Upper lobe of right lung (tissue), 1 donor: Measurements from ENCODE around the gene CDK5RAP2. TPM values are rescaled to one million over a fixed set of nuclear protein-coding genes. Genes with fewer than 3 reads are reported as not detected.

ENCODE experiments used
- ATAC-seq: fragments of 200-7000 bp; cut with Tn5 transposase; one replicate; pipeline ENCODE4 v1.9.1; 2020; ENCODE audit warnings: mild to moderate bottlenecking, moderate library complexity
- DNase-seq: peaks from one replicate; pipeline ENCODE4 v3.0.0-alpha.2; 2020
- H3K27ac ChIP-seq: fragments of 200-600 bp; one replicate; pipeline ENCODE4 v1.8.0; 2022
- H3K27me3 ChIP-seq: fragments of 200-600 bp; one replicate; pipeline ENCODE4 v1.8.0; 2022; ENCODE audit warnings: mild to moderate bottlenecking
- H3K36me3 ChIP-seq: fragments of 200-600 bp; one replicate; pipeline ENCODE4 v1.8.0; 2022
- H3K4me1 ChIP-seq: fragments of 200-600 bp; one replicate; pipeline ENCODE4 v1.8.0; 2022
- H3K4me3 ChIP-seq: fragments of 200-600 bp; one replicate; pipeline ENCODE4 v1.8.0; 2022; ENCODE audit warnings: mild to moderate bottlenecking
- H3K9me3 ChIP-seq: fragments of 200-600 bp; one replicate; pipeline ENCODE4 v1.8.0; 2022
- intact Hi-C: fragments of 100-400 bp; cut with DNase I; formaldehyde crosslinking; loops from one replicate; pipeline ENCODE4 v1.11.0; 2022
- total RNA-seq: library from RNA; stranded (reverse); fragmentation: NEBNext Ultra II Directional; extraction: Animal tissue kit (Norgen Biotek cat#: 25700); gene quantifications from one replicate; pipeline ENCODE4 v1.2.1, GENCODE V29; 2021
- TF ChIP-seq, protein P1 (sequence below): fragments of 200-600 bp; IDR thresholded peaks from one replicate; pipeline ENCODE4 v1.8.0; 2022; ENCODE audit warnings: antibody characterized with exemption
- donor health status: DM: no; HTN: yes; CAD: no; lungs with severe emphysema.

Gene CDK5RAP2
- total RNA-seq, 1 donor from 2014 or later = 54.2 TPM

GRCh38 chr9:120360046-120360445 lies 219.9 kb downstream of the CDK5RAP2 start:
- Histone ChIP-seq H3K27me3 (no peaks in the 10 kb centered on the region), H3K4me3 (no peak overlapping the region), H3K9me3 (no peaks in the 10 kb centered on the region), H3K36me3 (no peaks in the 10 kb centered on the region), H3K27ac (no peak overlapping the region), H3K4me1 (no peaks in the 10 kb centered on the region)
- intact Hi-C loops = no loop called here
- TF ChIP-seq, protein P1, sequence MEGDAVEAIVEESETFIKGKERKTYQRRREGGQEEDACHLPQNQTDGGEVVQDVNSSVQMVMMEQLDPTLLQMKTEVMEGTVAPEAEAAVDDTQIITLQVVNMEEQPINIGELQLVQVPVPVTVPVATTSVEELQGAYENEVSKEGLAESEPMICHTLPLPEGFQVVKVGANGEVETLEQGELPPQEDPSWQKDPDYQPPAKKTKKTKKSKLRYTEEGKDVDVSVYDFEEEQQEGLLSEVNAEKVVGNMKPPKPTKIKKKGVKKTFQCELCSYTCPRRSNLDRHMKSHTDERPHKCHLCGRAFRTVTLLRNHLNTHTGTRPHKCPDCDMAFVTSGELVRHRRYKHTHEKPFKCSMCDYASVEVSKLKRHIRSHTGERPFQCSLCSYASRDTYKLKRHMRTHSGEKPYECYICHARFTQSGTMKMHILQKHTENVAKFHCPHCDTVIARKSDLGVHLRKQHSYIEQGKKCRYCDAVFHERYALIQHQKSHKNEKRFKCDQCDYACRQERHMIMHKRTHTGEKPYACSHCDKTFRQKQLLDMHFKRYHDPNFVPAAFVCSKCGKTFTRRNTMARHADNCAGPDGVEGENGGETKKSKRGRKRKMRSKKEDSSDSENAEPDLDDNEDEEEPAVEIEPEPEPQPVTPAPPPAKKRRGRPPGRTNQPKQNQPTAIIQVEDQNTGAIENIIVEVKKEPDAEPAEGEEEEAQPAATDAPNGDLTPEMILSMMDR = no peak
- DNase-seq (no peak), ATAC-seq (no peak)

DNA sequence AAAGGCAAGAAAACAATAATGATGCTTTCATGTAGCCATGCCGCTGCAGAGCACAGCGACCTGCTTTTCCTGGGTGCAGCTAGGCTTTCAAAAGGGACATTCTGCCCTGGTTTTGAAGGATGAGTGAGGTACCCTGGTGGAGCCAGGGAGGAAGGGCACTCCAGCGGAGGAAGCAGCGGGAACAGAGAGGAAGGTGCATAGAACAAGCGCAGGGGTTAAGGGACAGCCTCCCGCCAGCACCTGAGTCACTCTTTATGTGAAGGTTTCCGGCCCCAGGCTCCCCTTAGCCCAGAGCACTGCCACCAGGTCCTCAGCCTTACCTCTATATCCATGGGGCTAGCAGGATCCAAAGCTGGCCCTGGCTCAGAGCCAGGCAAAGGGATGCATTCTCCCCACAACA lies 221.1 kb downstream of the CDK5RAP2 start:
- intact Hi-C loops = no loop called here
- H3K4me1 ChIP-seq = no peaks in the 10 kb centered on the region
- no peaks in the 10 kb centered on the region for H3K36me3 ChIP-seq
- ATAC-seq (peak; percentile 15), DNase-seq (no peak)
- H3K4me3 ChIP-seq = no peak overlapping the region
- TF ChIP-seq, protein P1 = no peak
- no peak overlapping the region for H3K27ac ChIP-seq
- no peaks in the 10 kb centered on the region for H3K9me3 ChIP-seq
- no peaks in the 10 kb centered on the region for H3K27me3 ChIP-seq

DNA sequence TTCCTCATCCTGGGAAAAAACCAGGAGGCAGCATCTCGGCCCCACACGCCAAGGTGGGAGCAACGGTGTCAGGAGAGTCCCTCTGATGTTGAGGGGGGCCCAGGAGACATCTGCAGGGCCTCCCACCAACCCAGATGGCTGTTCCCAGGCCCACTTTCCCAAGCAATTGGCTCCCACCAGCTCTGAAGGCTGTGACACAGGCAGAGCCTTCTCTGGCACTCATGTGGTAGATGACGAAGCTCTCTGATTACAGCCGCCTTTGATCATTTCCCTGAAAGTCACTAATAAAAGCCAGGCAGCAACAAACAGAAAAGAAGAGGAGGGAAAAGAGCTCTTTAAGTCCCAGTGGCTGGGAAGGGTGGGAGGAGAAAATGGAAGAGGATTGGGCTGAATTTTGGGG lies 226.5 kb downstream of the CDK5RAP2 start:
- intact Hi-C loops = no loop called here
- DNase-seq = no peak
- no peaks in the 10 kb centered on the region for H3K4me1 ChIP-seq

GRCh38 chr9:120351106-120351505 lies 228.9 kb downstream of the CDK5RAP2 start:
- no peak for DNase-seq
- H3K4me3 ChIP-seq = no peak overlapping the region
- intact Hi-C loops = no loop called here
- TF ChIP-seq, protein P1 = no peak
- no peaks in the 10 kb centered on the region for H3K4me1 ChIP-seq
- no peaks in the 10 kb centered on the region for H3K36me3 ChIP-seq
- H3K27me3 ChIP-seq = no peaks in the 10 kb centered on the region
- no peak overlapping the region for H3K27ac ChIP-seq
- no peak for ATAC-seq
- H3K9me3 ChIP-seq = no peaks in the 10 kb centered on the region

More for the DNA sequence above, 226.5 kb downstream of the CDK5RAP2 start:
- Histone ChIP-seq H3K27ac (no peak overlapping the region), H3K9me3 (no peaks in the 10 kb centered on the region), H3K27me3 (no peaks in the 10 kb centered on the region), H3K4me3 (no peak overlapping the region), H3K36me3 (no peaks in the 10 kb centered on the region)
- TF ChIP-seq, protein P1 = no peak
- no peak for ATAC-seq

- Histone ChIP-seq H3K36me3 (no peaks in the 10 kb centered on the region), H3K27me3 (no peaks in the 10 kb centered on the region), H3K27ac (no peak overlapping the region), H3K9me3 (no peaks in the 10 kb centered on the region), H3K4me3 (no peak overlapping the region), H3K4me1 (no peaks in the 10 kb centered on the region)
- TF ChIP-seq, protein P1 = no peak
- intact Hi-C loops = no loop called here
- ATAC-seq = peak; percentile 11
- no peak for DNase-seq
Measured at GRCh38 chr9:120350596-120350995, 229.4 kb downstream of the CDK5RAP2 start.

DNA sequence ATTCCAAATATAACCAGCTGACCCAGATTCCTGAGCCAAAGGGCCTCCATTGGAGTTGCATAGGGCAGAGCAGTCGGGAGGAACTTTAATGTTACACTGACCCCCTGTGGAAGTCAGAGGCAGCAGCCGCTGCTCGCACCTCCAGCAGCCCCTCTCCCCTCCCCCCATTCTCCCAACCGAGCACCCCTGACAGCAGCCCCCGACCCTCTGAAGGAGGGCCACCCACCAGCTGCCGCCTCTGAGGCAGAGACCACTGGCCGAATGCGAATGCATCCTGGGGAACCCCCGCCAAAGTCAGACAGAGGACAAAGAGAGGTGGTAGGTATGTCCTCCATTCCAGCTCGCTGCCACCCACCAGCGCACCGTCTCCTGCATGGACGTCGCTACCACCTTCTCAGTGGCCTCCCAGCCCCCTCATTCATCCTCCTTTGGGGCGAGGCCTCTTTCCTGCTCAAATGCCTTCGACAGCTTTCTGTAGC lies 231.0 kb downstream of the CDK5RAP2 start:
- no peak overlapping the region for H3K27ac ChIP-seq
- no peaks in the 10 kb centered on the region for H3K9me3 ChIP-seq
- no peaks in the 10 kb centered on the region for H3K4me1 ChIP-seq
- peak; percentile 77 for ATAC-seq
- TF ChIP-seq, protein P1 = peak; percentile 47
- intact Hi-C loops = no loop called here
- H3K36me3 ChIP-seq = no peaks in the 10 kb centered on the region
- H3K27me3 ChIP-seq = no peaks in the 10 kb centered on the region
- no peak overlapping the region for H3K4me3 ChIP-seq
- DNase-seq = no peak
